ENCODE results near the gene EHMT1.

Gene EHMT1

DNA sequence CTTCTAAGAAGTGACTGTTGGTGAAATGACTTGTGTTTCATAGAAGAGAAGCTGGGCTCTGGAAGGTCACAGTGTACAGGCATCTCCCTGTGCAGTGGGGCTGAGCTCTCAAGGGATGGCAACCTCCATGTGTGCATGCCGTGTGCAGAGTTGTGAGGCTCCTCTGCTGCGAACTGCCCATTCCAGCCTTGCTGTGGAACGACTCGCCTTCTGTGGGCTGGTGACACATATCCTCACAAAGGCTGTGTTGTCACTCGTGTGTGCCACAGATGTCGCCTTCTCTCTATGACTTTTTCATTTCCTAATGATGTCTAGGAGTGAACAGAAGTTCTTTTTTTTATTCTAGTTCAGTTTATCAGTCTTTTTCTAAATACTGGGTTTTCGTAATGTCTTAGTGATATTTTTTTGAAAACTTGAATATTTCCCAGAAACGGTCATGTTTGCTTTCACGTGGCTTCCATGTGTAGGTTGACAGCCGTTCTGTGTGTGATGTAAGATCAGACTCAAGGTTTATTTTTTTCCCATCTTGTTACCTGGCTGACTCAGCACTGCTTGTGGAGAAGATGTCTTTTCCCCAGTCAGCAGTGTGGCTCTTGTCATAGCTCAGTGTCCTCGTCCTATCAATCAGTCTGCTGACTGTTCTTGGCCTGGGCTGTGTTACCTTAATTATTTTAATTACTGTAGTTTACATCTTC, 201.5 kb downstream of the EHMT1 start:
- Histone ChIP-seq H3K9me3 (replicated peaks; ENCODE audit: insufficient read depth, low read length) (no peaks in the 10 kb centered on the region), H2AFZ (ENCODE audit: low read length) (no peak overlapping the region), H3K27me3 (replicated peaks; ENCODE audit: insufficient read depth, low read length) (no peaks in the 10 kb centered on the region), H3K36me3 (replicated peaks; ENCODE audit: insufficient read depth, low read length) (no peaks in the 10 kb centered on the region), H3K9me2 (replicated peaks; ENCODE audit: insufficient read depth, low read length) (no peaks in the 10 kb centered on the region), H3K9ac (ENCODE audit: low read length) (no peak overlapping the region), H3K4me2 (ENCODE audit: low read depth, low read length) (no peak overlapping the region), H3K4me1 (ENCODE audit: low read length) (no peaks in the 10 kb centered on the region), H3F3A (ENCODE audit: insufficient read depth, low read length) (no peaks in the 10 kb centered on the region), H4K20me1 (ENCODE audit: insufficient read depth, low read length) (no peaks in the 10 kb centered on the region), H3K4me3 (ENCODE audit: low read length) (no peak overlapping the region), H3K27ac (ENCODE audit: low read length) (no peak overlapping the region), H3K79me2 (ENCODE audit: low read length) (no peaks in the 10 kb centered on the region)
- TF ChIP-seq EZH2phosphoT487 (IDR thresholded peaks at IDR 0.05; ENCODE audit: low read length) = no peak
- TF ChIP-seq EZH2 (optimal IDR thresholded peaks at IDR 0.05; ENCODE audit: low read depth, low read length) = no peak
- TF ChIP-seq, protein P1, sequence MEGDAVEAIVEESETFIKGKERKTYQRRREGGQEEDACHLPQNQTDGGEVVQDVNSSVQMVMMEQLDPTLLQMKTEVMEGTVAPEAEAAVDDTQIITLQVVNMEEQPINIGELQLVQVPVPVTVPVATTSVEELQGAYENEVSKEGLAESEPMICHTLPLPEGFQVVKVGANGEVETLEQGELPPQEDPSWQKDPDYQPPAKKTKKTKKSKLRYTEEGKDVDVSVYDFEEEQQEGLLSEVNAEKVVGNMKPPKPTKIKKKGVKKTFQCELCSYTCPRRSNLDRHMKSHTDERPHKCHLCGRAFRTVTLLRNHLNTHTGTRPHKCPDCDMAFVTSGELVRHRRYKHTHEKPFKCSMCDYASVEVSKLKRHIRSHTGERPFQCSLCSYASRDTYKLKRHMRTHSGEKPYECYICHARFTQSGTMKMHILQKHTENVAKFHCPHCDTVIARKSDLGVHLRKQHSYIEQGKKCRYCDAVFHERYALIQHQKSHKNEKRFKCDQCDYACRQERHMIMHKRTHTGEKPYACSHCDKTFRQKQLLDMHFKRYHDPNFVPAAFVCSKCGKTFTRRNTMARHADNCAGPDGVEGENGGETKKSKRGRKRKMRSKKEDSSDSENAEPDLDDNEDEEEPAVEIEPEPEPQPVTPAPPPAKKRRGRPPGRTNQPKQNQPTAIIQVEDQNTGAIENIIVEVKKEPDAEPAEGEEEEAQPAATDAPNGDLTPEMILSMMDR (IDR thresholded peaks at IDR 0.05; ENCODE audit: low read length) = no peak
- DNase-seq = no peak

DNA sequence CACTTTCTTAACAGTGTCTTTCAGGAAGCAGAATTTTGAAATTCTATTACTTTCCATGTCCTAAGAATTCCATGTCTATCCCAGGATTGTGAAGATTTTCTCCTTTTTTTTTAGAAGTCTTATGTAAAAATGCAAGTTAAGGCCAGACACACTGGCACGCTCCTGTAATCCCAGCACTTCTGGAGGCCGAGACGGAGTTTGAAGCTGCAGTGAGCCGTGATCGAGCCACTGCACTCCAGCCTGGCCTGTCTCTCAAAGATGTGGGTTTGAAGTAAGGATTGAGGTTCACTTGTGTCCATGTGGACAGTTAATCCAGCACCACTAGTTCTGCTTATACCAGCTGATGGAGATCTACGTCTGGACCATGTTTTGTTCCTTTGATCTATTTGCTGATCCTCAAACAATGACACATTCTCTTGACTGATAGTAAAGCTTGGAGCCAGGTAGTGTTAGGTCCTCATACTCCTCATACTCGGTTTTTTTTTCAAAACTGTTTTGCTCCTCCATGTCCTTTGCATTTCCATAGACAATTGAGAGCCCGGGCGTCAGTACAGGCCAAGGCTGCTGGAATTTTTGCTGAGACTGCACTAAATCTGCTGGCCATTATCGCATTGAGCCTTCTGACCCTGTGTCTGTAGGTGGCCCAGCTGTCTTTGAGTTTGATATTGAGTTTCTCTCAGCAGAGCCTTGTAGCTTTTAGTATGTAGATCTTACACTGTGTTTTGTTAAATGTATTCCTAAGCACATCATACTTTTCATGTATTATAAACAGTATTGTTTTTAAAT, 205.4 kb downstream of the EHMT1 start:
- Histone ChIP-seq H3K4me3 (ENCODE audit: low read length) (no peak overlapping the region), H3K9me2 (replicated peaks; ENCODE audit: insufficient read depth, low read length) (no peaks in the 10 kb centered on the region), H3K9me3 (replicated peaks; ENCODE audit: insufficient read depth, low read length) (no peaks in the 10 kb centered on the region), H3K36me3 (replicated peaks; ENCODE audit: insufficient read depth, low read length) (no peaks in the 10 kb centered on the region), H3K4me1 (ENCODE audit: low read length) (no peaks in the 10 kb centered on the region), H3F3A (ENCODE audit: insufficient read depth, low read length) (no peaks in the 10 kb centered on the region), H3K27me3 (replicated peaks; ENCODE audit: insufficient read depth, low read length) (no peaks in the 10 kb centered on the region), H3K79me2 (ENCODE audit: low read length) (no peaks in the 10 kb centered on the region), H4K20me1 (ENCODE audit: insufficient read depth, low read length) (no peaks in the 10 kb centered on the region), H2AFZ (ENCODE audit: low read length) (no peak overlapping the region), H3K27ac (ENCODE audit: low read length) (no peak overlapping the region), H3K9ac (ENCODE audit: low read length) (no peak overlapping the region), H3K4me2 (ENCODE audit: low read depth, low read length) (no peak overlapping the region)
- no peak for DNase-seq
- TF ChIP-seq, protein P1 (IDR thresholded peaks at IDR 0.05; ENCODE audit: low read length) = no peak
- no peak for TF ChIP-seq EZH2phosphoT487 (IDR thresholded peaks at IDR 0.05; ENCODE audit: low read length)
- TF ChIP-seq EZH2 (optimal IDR thresholded peaks at IDR 0.05; ENCODE audit: low read depth, low read length) = no peak

DNA sequence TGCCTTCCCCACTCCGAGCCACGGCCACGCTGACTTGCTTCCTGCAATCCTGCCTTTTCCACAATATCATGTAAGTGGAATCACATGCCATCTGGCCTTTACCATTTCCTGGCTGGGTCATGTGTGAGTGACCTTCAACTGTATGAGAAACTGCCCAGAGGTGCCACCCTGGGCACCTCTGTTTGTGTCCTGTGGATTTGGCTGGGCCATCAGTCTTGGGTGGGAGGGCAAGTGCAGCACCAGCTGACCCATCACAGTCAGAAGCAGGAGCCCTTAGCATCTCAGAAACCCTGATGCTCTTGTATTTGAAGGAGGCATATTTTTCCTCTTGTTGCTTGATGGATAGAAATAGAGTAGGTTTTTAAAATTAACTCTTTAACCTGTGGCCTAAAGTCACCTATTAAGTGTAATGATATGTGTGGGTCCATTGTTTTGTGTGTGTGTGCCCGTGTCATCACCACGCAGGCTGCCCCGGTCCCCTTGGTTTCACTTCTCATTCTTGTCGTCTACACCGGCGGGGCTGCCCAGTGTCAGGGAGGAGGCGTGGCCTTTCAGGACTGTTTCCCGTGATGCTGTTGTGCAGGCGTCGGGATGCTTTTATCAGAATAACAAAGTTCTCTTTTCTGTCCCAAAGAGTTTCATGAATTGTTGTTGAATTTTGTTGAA, 206.7 kb downstream of the EHMT1 start:
- H3K27me3 ChIP-seq (replicated peaks; ENCODE audit: insufficient read depth, low read length) = no peaks in the 10 kb centered on the region
- TF ChIP-seq EZH2 (optimal IDR thresholded peaks at IDR 0.05; ENCODE audit: low read depth, low read length) (no peak), EZH2phosphoT487 (IDR thresholded peaks at IDR 0.05; ENCODE audit: low read length) (no peak)
- TF ChIP-seq, protein P1 (IDR thresholded peaks at IDR 0.05; ENCODE audit: low read length) = no peak
- H3K79me2 ChIP-seq (ENCODE audit: low read length) = no peaks in the 10 kb centered on the region
- H3K9ac ChIP-seq (ENCODE audit: low read length) = no peak overlapping the region
- no peaks in the 10 kb centered on the region for H3K4me1 ChIP-seq (ENCODE audit: low read length)
- no peak overlapping the region for H3K4me2 ChIP-seq (ENCODE audit: low read depth, low read length)
- no peaks in the 10 kb centered on the region for H3K9me2 ChIP-seq (replicated peaks; ENCODE audit: insufficient read depth, low read length)
- H3K4me3 ChIP-seq (ENCODE audit: low read length) = no peak overlapping the region
- no peaks in the 10 kb centered on the region for H4K20me1 ChIP-seq (ENCODE audit: insufficient read depth, low read length)
- no peaks in the 10 kb centered on the region for H3F3A ChIP-seq (ENCODE audit: insufficient read depth, low read length)
- H3K9me3 ChIP-seq (replicated peaks; ENCODE audit: insufficient read depth, low read length) = no peaks in the 10 kb centered on the region
- DNase-seq = no peak
- H3K27ac ChIP-seq (ENCODE audit: low read length) = no peak overlapping the region
- no peaks in the 10 kb centered on the region for H3K36me3 ChIP-seq (replicated peaks; ENCODE audit: insufficient read depth, low read length)
- H2AFZ ChIP-seq (ENCODE audit: low read length) = no peak overlapping the region

Data from MM.1S (cell line).